H1 (cell line): ENCODE measurements around the gene GPSM1. TPM values are rescaled to one million over a fixed set of nuclear protein-coding genes. Genes with fewer than 3 reads are reported as not detected.

Experiments used
- CTCF ChIA-PET: fragments of 300-600 bp; sonication (Branson Sonifier 250); formaldehyde crosslinking; loops from one replicate; lab custom pipeline; 2021; ENCODE audit not compliant: partially characterized antibody; lab: Charles Lee
- POLR2A ChIA-PET: fragments of 300-600 bp; sonication (Branson Sonifier 250); formaldehyde crosslinking; loops from one replicate; lab custom pipeline; 2021; ENCODE audit warnings: inconsistent platforms; ENCODE audit not compliant: partially characterized antibody; lab: Charles Lee
- DNase-seq, 2 experiments: peaks; one replicate each; pipeline versions ENCODE4 v3.0.0 to v3.0.0-alpha.2; 2010 to 2022; ENCODE audit warnings: low spot score in 2 of 2, low read depth in 1 of 2, mixed read lengths in 1 of 2
- FAIRE-seq: peaks from 2 replicates; lab custom pipeline; 2011; peaks lifted over from hg19 to GRCh38; lab: Jason Lieb, UNC
- H2AFZ ChIP-seq: 2 replicates; pipeline ENCODE4 v1.8.1; 2012; ENCODE audit warnings: low read length, inconsistent platforms
- H2AK5ac ChIP-seq: 2 replicates; pipeline ENCODE4 v1.6.1; 2013; ENCODE audit warnings: low read depth, low read length
- H2BK120ac ChIP-seq: replicated peaks from 2 replicates; pipeline ENCODE3; 2013; ENCODE audit warnings: low read depth, low read length, inconsistent platforms
- H2BK12ac ChIP-seq: 2 replicates; pipeline ENCODE4 v1.6.1; 2013; ENCODE audit warnings: low read depth, low read length
- H2BK15ac ChIP-seq: 2 replicates; pipeline ENCODE4 v1.6.1; 2013; ENCODE audit warnings: low read length
- H2BK20ac ChIP-seq: 2 replicates; pipeline ENCODE4 v1.6.1; 2013; ENCODE audit warnings: low read length
- H2BK5ac ChIP-seq: 2 replicates; pipeline ENCODE4 v1.6.1; 2013; ENCODE audit warnings: low read depth, low read length
- H3K14ac ChIP-seq: 2 replicates; pipeline ENCODE4 v1.6.1; 2013; ENCODE audit warnings: inconsistent platforms; ENCODE audit not compliant: insufficient read length
- H3K18ac ChIP-seq: 2 replicates; pipeline ENCODE4 v1.6.1; 2013; ENCODE audit warnings: low read length; ENCODE audit errors: extremely low read depth
- H3K23ac ChIP-seq: 2 replicates; pipeline ENCODE4 v1.6.1; 2013; ENCODE audit warnings: inconsistent platforms; ENCODE audit not compliant: insufficient read length
- H3K23me2 ChIP-seq: 2 replicates; pipeline ENCODE4 v1.6.1; 2013; ENCODE audit warnings: low read depth, low read length
- H3K27ac ChIP-seq: 2 replicates; pipeline ENCODE4 v1.6.1; 2011; ENCODE audit warnings: low read depth, low read length, inconsistent platforms
- H3K27me3 ChIP-seq, 4 experiments: replicated peaks in 1 of 4; 1 replicate in 1 of 4; 2 replicates in 3 of 4; pipeline versions ENCODE4 v1.6.1 to v1.8.1; 2011 to 2013; ENCODE audit warnings: low read length in 3 of 4, mild to moderate bottlenecking in 3 of 4, inconsistent platforms in 2 of 4, mixed read lengths in 2 of 4, moderate library complexity in 1 of 4; ENCODE audit not compliant: control insufficient read depth in 3 of 4, insufficient read depth in 3 of 4; ENCODE audit errors: extremely low read depth in 1 of 4
- H3K36me3 ChIP-seq, 4 experiments: 2 replicates each; pipeline versions ENCODE4 v1.6.1 to v1.8.1; 2011 to 2013; ENCODE audit warnings: mild to moderate bottlenecking in 4 of 4, low read length in 3 of 4, moderate library complexity in 2 of 4, control low read depth in 1 of 4, inconsistent platforms in 1 of 4; ENCODE audit not compliant: insufficient read depth in 4 of 4, control insufficient read depth in 2 of 4
- H3K4ac ChIP-seq: replicated peaks from 2 replicates; pipeline ENCODE3; 2013; ENCODE audit warnings: low read length, low read depth, mixed read lengths, inconsistent platforms; ENCODE audit not compliant: insufficient read length
- H3K4me1 ChIP-seq, 4 experiments: replicated peaks in 1 of 4; 1 replicate in 1 of 4; 2 replicates in 3 of 4; pipeline versions ENCODE4 v1.6.1 to v1.8.1; 2011 to 2013; ENCODE audit warnings: low read length in 3 of 4, inconsistent platforms in 2 of 4, mixed read lengths in 1 of 4; ENCODE audit not compliant: insufficient read depth in 4 of 4, control insufficient read depth in 3 of 4
- H3K4me2 ChIP-seq, 2 experiments: 2 replicates each; pipeline versions ENCODE4 v1.6.1 to v1.8.1; 2011 to 2013; ENCODE audit warnings: low read depth in 2 of 2, low read length in 2 of 2, control low read depth in 1 of 2, inconsistent platforms in 1 of 2, mild to moderate bottlenecking in 1 of 2; ENCODE audit not compliant: insufficient read depth in 1 of 2
- H3K4me3 ChIP-seq, 4 experiments: fragments of 200-600, 300-600 bp in 1 of 4; sonication (generic), shearing (Covaris generic), sonication (Bioruptor Twin) in 1 of 4; 2 replicates each; pipeline versions ENCODE4 v1.5.1 to v1.8.1; 2011 to 2016; ENCODE audit warnings: low read length in 4 of 4, low read depth in 3 of 4, control low read depth in 2 of 4, inconsistent platforms in 2 of 4, mild to moderate bottlenecking in 2 of 4, mixed read lengths in 1 of 4, moderate library complexity in 1 of 4; ENCODE audit not compliant: insufficient read depth in 2 of 4; ENCODE audit errors: extremely low read depth in 1 of 4
- H3K56ac ChIP-seq: replicated peaks from 2 replicates; pipeline ENCODE3; 2013; ENCODE audit warnings: low read depth, mild to moderate bottlenecking, mixed read lengths, low read length, inconsistent platforms; ENCODE audit not compliant: insufficient read length
- H3K79me1 ChIP-seq: 2 replicates; pipeline ENCODE4 v1.6.1; 2013; ENCODE audit warnings: low read depth, low read length, control low read depth
- H3K79me2 ChIP-seq, 2 experiments: 2 replicates each; pipeline versions ENCODE4 v1.6.1 to v1.8.1; 2012 to 2013; ENCODE audit warnings: low read length in 2 of 2, mild to moderate bottlenecking in 2 of 2, inconsistent platforms in 1 of 2; ENCODE audit not compliant: insufficient read depth in 2 of 2, control insufficient read depth in 1 of 2
- H3K9ac ChIP-seq, 4 experiments: replicated peaks in 1 of 4; 1 replicate in 1 of 4; 2 replicates in 3 of 4; pipeline versions ENCODE4 v1.6.1 to v1.8.1; 2011 to 2013; ENCODE audit warnings: low read depth in 3 of 4, low read length in 3 of 4, control low read depth in 2 of 4, mild to moderate bottlenecking in 2 of 4, moderate library complexity in 2 of 4, inconsistent platforms in 1 of 4; ENCODE audit errors: extremely low read depth in 1 of 4
- H3K9me3 ChIP-seq, 2 experiments: 2 replicates each; pipeline versions ENCODE4 v1.6.1 to v1.8.1; 2012 to 2013; ENCODE audit warnings: mild to moderate bottlenecking in 2 of 2, moderate library complexity in 2 of 2, control low read depth in 1 of 2, inconsistent platforms in 1 of 2, low read depth in 1 of 2, low read length in 1 of 2, mixed read lengths in 1 of 2; ENCODE audit not compliant: insufficient read depth in 2 of 2
- H4K20me1 ChIP-seq, 2 experiments: replicated peaks in 1 of 2; 2 replicates each; pipeline versions ENCODE3 to v1.8.1; 2011 to 2013; ENCODE audit warnings: inconsistent platforms in 2 of 2, low read length in 2 of 2, mild to moderate bottlenecking in 1 of 2; ENCODE audit not compliant: insufficient read depth in 2 of 2, control insufficient read depth in 1 of 2
- H4K5ac ChIP-seq: 2 replicates; pipeline ENCODE4 v1.6.1; 2013; ENCODE audit warnings: low read length, low read depth, mixed read lengths, inconsistent platforms; ENCODE audit not compliant: insufficient read length
- H4K8ac ChIP-seq: 2 replicates; pipeline ENCODE4 v1.8.0; 2013; ENCODE audit warnings: mild to moderate bottlenecking, moderate library complexity, low read length, inconsistent platforms; ENCODE audit not compliant: insufficient read depth; ENCODE audit errors: extremely low read depth
- H4K91ac ChIP-seq: replicated peaks from 2 replicates; pipeline ENCODE3; 2013; ENCODE audit warnings: low read length, mixed read lengths, inconsistent platforms; ENCODE audit not compliant: insufficient read length
- ATF2 ChIP-seq: IDR thresholded peaks from 2 replicates; pipeline ENCODE4 v1.6.1; 2012; ENCODE audit warnings: low read length, inconsistent platforms
- BACH1 ChIP-seq: IDR thresholded peaks from 2 replicates; pipeline ENCODE4 v1.6.1; 2012; ENCODE audit warnings: low read length, improper control_type of control experiment
- MAX ChIP-seq: IDR thresholded peaks from 2 replicates; pipeline ENCODE4 v1.6.1; 2012; ENCODE audit warnings: inconsistent platforms
- NANOG ChIP-seq: IDR thresholded peaks from 2 replicates; pipeline ENCODE4 v1.6.1; 2011; ENCODE audit warnings: low read length, low read depth, mild to moderate bottlenecking, inconsistent platforms; ENCODE audit not compliant: insufficient read depth, poor library complexity, severe bottlenecking
- POU5F1 ChIP-seq: IDR thresholded peaks from 2 replicates; pipeline ENCODE4 v1.6.1; 2011; ENCODE audit warnings: low read depth, mild to moderate bottlenecking, low read length, moderate library complexity
- SIN3A ChIP-seq, 2 experiments: IDR thresholded peaks in 1 of 2; conservative IDR thresholded peaks in 1 of 2; 2 replicates each; pipeline ENCODE4 v1.6.1; 2011 to 2012; ENCODE audit warnings: low read length in 2 of 2, improper control_type of control experiment in 1 of 2, low read depth in 1 of 2, mild to moderate bottlenecking in 1 of 2
- ZNF274 ChIP-seq: IDR thresholded peaks from 2 replicates; pipeline ENCODE4 v1.7.0; 2012; ENCODE audit warnings: low read length, borderline replicate concordance; ENCODE audit errors: extremely low read depth
- WGBS, 2 experiments: shearing (Covaris generic) in 1 of 2; methylation state at CpG; one replicate each; pipeline versions ENCODE4 v1.1.6 to v1.1.7; 2013 to 2015; ENCODE audit warnings: low lambda C conversion rate in 2 of 2, mixed read lengths in 2 of 2, inconsistent platforms in 1 of 2, low coverage in 1 of 2, missing lambda C conversion rate in 1 of 2; ENCODE audit not compliant: insufficient replicate concordance in 2 of 2, insufficient coverage in 1 of 2, insufficient read length in 1 of 2; ENCODE audit errors: extremely low coverage in 1 of 2, missing lambda C conversion rate in 1 of 2; 5-methylcytosine and 5-hydroxymethylcytosine counted together
- polyA plus RNA-seq, 7 experiments: library from polyadenylated mRNA; depleted of rRNA in 3 of 7; stranded (reverse) in 5 of 7; unstranded in 2 of 7; fragments of >200 nt in 5 of 7; fragments of 200-250 nt in 2 of 7; gene quantifications; 1 replicate in 5 of 7; 2 replicates in 1 of 7; 4 replicates in 1 of 7; pipeline versions ENCODE4 v1.2.1 to v1.2.3, GENCODE V29; 2011 to 2013; ENCODE audit warnings: missing spikeins in 2 of 7, mixed read lengths in 2 of 7
- total RNA-seq: library from RNA; stranded (reverse); fragmentation: NEBNext Ultra II Directional; extraction: Animal tissue kit (Norgen Biotek cat#: 25700); gene quantifications from 2 replicates; pipeline ENCODE4 v1.2.1, GENCODE V29; 2021

GPSM1 gene
- total and polyA plus RNA-seq, 2 of the 8 experiments (the other 6 are each of a cell fraction or from before 2014, with no cell fraction given) = 12.8 to 18.0 TPM

- Histone ChIP-seq H3K4me3 (no peak overlapping the region), H4K8ac (no peak overlapping the region), H2AFZ (no peak overlapping the region), H3K27ac (no peak overlapping the region), H3K23me2 (no peaks in the 10 kb centered on the region), H2BK20ac (no peak overlapping the region), H2BK12ac (no peak overlapping the region), H3K14ac (no peak overlapping the region), H3K9me3 (no peaks in the 10 kb centered on the region), H3K79me2 (no peaks in the 10 kb centered on the region), H3K36me3 (no peaks in the 10 kb centered on the region), H2AK5ac (no peak overlapping the region), H2BK120ac (no peak overlapping the region), H2BK15ac (no peak overlapping the region), H3K18ac (no peak overlapping the region), H4K91ac (no peak overlapping the region), H4K5ac (no peak overlapping the region), H2BK5ac (no peak overlapping the region), H3K79me1 (no peaks in the 10 kb centered on the region), H3K4me1 (peaks cover 0 to 5% (median 2%) of the 10 kb centered on the region in 4 experiments; a peak in 1 of 7 replicates), H4K20me1 (no peaks in the 10 kb centered on the region), H3K9ac (no peak overlapping the region), H3K56ac (no peak overlapping the region), H3K23ac (no peak overlapping the region), H3K27me3 (no peaks in the 10 kb centered on the region; a peak in 2 of 7 replicates), H3K4ac (no peak overlapping the region), H3K4me2 (no peak overlapping the region)
- DNase-seq = no peak
- WGBS, 2 experiments = 91% methylated on average over 8 of the region's 11 CpGs; no CpG with 5 or more reads in 1 of the 2 experiments
- CTCF ChIA-PET = interaction anchor here (0.6 to 1.2 kb wide), 3 partner anchors 11 to 99 kb away, joined by 3 to 7 read pairs (median 4); no protein-coding TSS in a partner anchor
- FAIRE-seq = no peak
- POLR2A ChIA-PET = interaction anchor here (0.9 to 1.3 kb wide), 2 partner anchors 22 to 25 kb away, joined by 3 to 4 read pairs; no protein-coding TSS in a partner anchor
- TF ChIP-seq SIN3A (conservative IDR thresholded peaks at IDR 0.05 in 1 of 2, IDR thresholded peaks at IDR 0.05 in 1 of 2; ENCODE audit: low read depth in 1 of 2, low read length in 2 of 2) (no peak), MAX (no peak), ZNF274 (no peak), ATF2 (no peak), NANOG (no peak), BACH1 (no peak), POU5F1 (no peak)
Measured at GRCh38 chr9:136351252-136351800, 24.0 kb downstream of the GPSM1 start.
